Loucy (cell line): ENCODE measurements around the gene CCDC73.
"Not testable (repeated sequence)": the region's sequence is repeated elsewhere in the genome, so short reads cannot be mapped to it uniquely, and the experiment has no call there.

ENCODE experiments used
- H2AFZ ChIP-seq: fragments of 200-600 bp; sonication (generic); 2 replicates; pipeline ENCODE4 v1.6.0; 2016; ENCODE audit warnings: antibody characterized with exemption, mild to moderate bottlenecking, low read length, moderate library complexity
- H3F3A ChIP-seq: fragments of 200-600 bp; 2 replicates; pipeline ENCODE4 v1.6.0; 2016; ENCODE audit warnings: antibody characterized with exemption, low read depth, mild to moderate bottlenecking
- H3K27me3 ChIP-seq: fragments of 200-600 bp; sonication (generic); 2 replicates; pipeline ENCODE4 v1.6.1; 2014; ENCODE audit warnings: low read length, mild to moderate bottlenecking; ENCODE audit not compliant: insufficient read depth, poor library complexity, severe bottlenecking
- H3K36me3 ChIP-seq: fragments of 200-600 bp; sonication (generic); 2 replicates; pipeline ENCODE4 v1.6.1; 2016; ENCODE audit warnings: low read length; ENCODE audit not compliant: insufficient read depth
- H3K4me1 ChIP-seq: fragments of 200-600 bp; sonication (generic); 2 replicates; pipeline ENCODE4 v1.5.1; 2014; ENCODE audit warnings: low read length, mild to moderate bottlenecking; ENCODE audit not compliant: insufficient read depth, poor library complexity, severe bottlenecking
- H3K4me2 ChIP-seq: fragments of 200-600 bp; sonication (generic); 2 replicates; pipeline ENCODE4 v1.6.0; 2014; ENCODE audit warnings: antibody characterized with exemption, low read length, low read depth, mild to moderate bottlenecking; ENCODE audit not compliant: poor library complexity, severe bottlenecking
- H3K4me3 ChIP-seq: fragments of 200-600 bp; sonication (generic); 2 replicates; pipeline ENCODE4 v1.5.1; 2014; ENCODE audit warnings: low read length, mild to moderate bottlenecking, mixed read lengths; ENCODE audit not compliant: poor library complexity, severe bottlenecking
- H3K79me2 ChIP-seq: fragments of 200-600 bp; sonication (generic); 2 replicates; pipeline ENCODE4 v1.6.1; 2014; ENCODE audit warnings: low read length; ENCODE audit not compliant: insufficient read depth
- H3K9ac ChIP-seq: fragments of 200-600 bp; sonication (generic); 2 replicates; pipeline ENCODE4 v1.6.0; 2014; ENCODE audit warnings: mild to moderate bottlenecking, low read depth, low read length, moderate library complexity; ENCODE audit not compliant: poor library complexity, severe bottlenecking
- H3K9me2 ChIP-seq: fragments of 200-600 bp; sonication (generic); replicated peaks from 2 replicates; pipeline ENCODE4 v1.6.1; 2016; ENCODE audit warnings: low read depth, low read length, mixed read lengths
- H3K9me3 ChIP-seq: fragments of 200-600 bp; sonication (generic); 2 replicates; pipeline ENCODE4 v1.6.1; 2014; ENCODE audit warnings: mild to moderate bottlenecking, antibody characterized with exemption, low read length, low read depth; ENCODE audit not compliant: insufficient read depth
- H4K20me1 ChIP-seq: fragments of 200-600 bp; sonication (generic); 2 replicates; pipeline ENCODE4 v1.6.0; 2014; ENCODE audit warnings: antibody characterized with exemption, low read length, mild to moderate bottlenecking; ENCODE audit not compliant: insufficient read depth, poor library complexity, severe bottlenecking
- CTCF ChIP-seq: fragments of 200-600 bp; sonication (generic); conservative IDR thresholded peaks from 2 replicates; pipeline ENCODE4 v1.5.1; 2014; ENCODE audit warnings: mild to moderate bottlenecking, antibody characterized with exemption, low read length
- EZH2phosphoT487 ChIP-seq: fragments of 200-600 bp; IDR thresholded peaks from 2 replicates; pipeline ENCODE4 v1.6.1; 2018; ENCODE audit warnings: antibody characterized with exemption, mild to moderate bottlenecking, moderate library complexity, borderline replicate concordance

Gene CCDC73

GRCh38 chr11:32774081-32774480 is 20.4 kb downstream of the CCDC73 start:
- no peaks in the 10 kb centered on the region for H3F3A ChIP-seq
- TF ChIP-seq CTCF (no peak), EZH2phosphoT487 (no peak)
- peaks cover 18% of the 10 kb centered on the region for H3K4me1 ChIP-seq
- H3K4me3 ChIP-seq: no peak overlapping the region
- no peaks in the 10 kb centered on the region for H3K9me2 ChIP-seq
- H3K79me2 ChIP-seq: no peaks in the 10 kb centered on the region
- no peak overlapping the region for H3K4me2 ChIP-seq
- no peaks in the 10 kb centered on the region for H4K20me1 ChIP-seq
- H2AFZ ChIP-seq: peak overlapping the region; percentile 18; the same call in 1 of the 2 replicates
- no peak overlapping the region for H3K9ac ChIP-seq
- H3K9me3 ChIP-seq: no peaks in the 10 kb centered on the region
- H3K27me3 ChIP-seq: no peaks in the 10 kb centered on the region
- H3K36me3 ChIP-seq: no peaks in the 10 kb centered on the region

GRCh38 chr11:32772731-32773130 is 21.7 kb downstream of the CCDC73 start:
- Histone ChIP-seq H3K27me3 (no peaks in the 10 kb centered on the region), H3K9ac (no peak overlapping the region), H3K4me2 (no peak overlapping the region), H3K36me3 (no peaks in the 10 kb centered on the region), H2AFZ (no peak overlapping the region), H3K4me1 (peaks cover 14% of the 10 kb centered on the region), H3K4me3 (no peak overlapping the region), H4K20me1 (no peaks in the 10 kb centered on the region), H3K9me3 (no peaks in the 10 kb centered on the region), H3K79me2 (no peaks in the 10 kb centered on the region), H3K9me2 (no peaks in the 10 kb centered on the region), H3F3A (no peaks in the 10 kb centered on the region)
- TF ChIP-seq CTCF (no peak), EZH2phosphoT487 (no peak)

GRCh38 chr11:32761774-32762173 is 32.7 kb downstream of the CCDC73 start:
- not testable (repeated sequence) for H2AFZ ChIP-seq, H3K4me2 ChIP-seq, H3K9me2 ChIP-seq, H3K27me3 ChIP-seq, H3K36me3 ChIP-seq, H3K4me1 ChIP-seq, H4K20me1 ChIP-seq, H3K9me3 ChIP-seq, H3K9ac ChIP-seq, H3K4me3 ChIP-seq, H3F3A ChIP-seq, H3K79me2 ChIP-seq

- Histone ChIP-seq H3K4me3 (no peak overlapping the region), H3F3A (no peaks in the 10 kb centered on the region), H3K27me3 (no peaks in the 10 kb centered on the region)
Observed at GRCh38 chr11:32758291-32758690, 36.2 kb downstream of the CCDC73 start.

GRCh38 chr11:32753181-32753580 is 41.3 kb downstream of the CCDC73 start:
- H3K4me3 ChIP-seq, H3K9me3 ChIP-seq, H3K9me2 ChIP-seq, H4K20me1 ChIP-seq, H3K9ac ChIP-seq, H3K27me3 ChIP-seq, H3K36me3 ChIP-seq, H3F3A ChIP-seq, H3K4me2 ChIP-seq, H3K79me2 ChIP-seq, H2AFZ ChIP-seq, H3K4me1 ChIP-seq: not testable (repeated sequence)

More at GRCh38 chr11:32758291-32758690, 36.2 kb downstream of the CCDC73 start:
- H2AFZ ChIP-seq: no peak overlapping the region
- H3K36me3 ChIP-seq: no peaks in the 10 kb centered on the region
- H3K4me2 ChIP-seq: no peak overlapping the region
- H3K9me2 ChIP-seq: no peaks in the 10 kb centered on the region
- no peaks in the 10 kb centered on the region for H3K9me3 ChIP-seq
- no peak overlapping the region for H3K9ac ChIP-seq
- H4K20me1 ChIP-seq: no peaks in the 10 kb centered on the region
- H3K79me2 ChIP-seq: no peaks in the 10 kb centered on the region
- no peaks in the 10 kb centered on the region for H3K4me1 ChIP-seq
- TF ChIP-seq EZH2phosphoT487 (no peak), CTCF (no peak)
